Activated CD4-positive, CD25-positive, alpha-beta regulatory T cell treated with anti-CD3 and anti-CD28 coated beads, Interleukin-2, amount 50 U/mL, for 72 hours (primary cell): Measurements from ENCODE around the gene SBK2.
A peak's percentile ranks its signal among the peaks of the same experiment; 100 is the strongest.
"Not testable (repeated sequence)": the region's sequence is repeated elsewhere in the genome, so short reads cannot be mapped to it uniquely, and the experiment has no call there.

Source experiments
- DNase-seq: peaks from one replicate; pipeline ENCODE4 v3.0.0; 2021

The SBK2 gene

GRCh38 chr19:55536951-55537740 is at the start of gene SBK2:
SBK2 (minus strand) TSS chr19:55537133; CDS start chr19:55536294, 839 bp downstream.
- DNase-seq: no peak

DNA sequence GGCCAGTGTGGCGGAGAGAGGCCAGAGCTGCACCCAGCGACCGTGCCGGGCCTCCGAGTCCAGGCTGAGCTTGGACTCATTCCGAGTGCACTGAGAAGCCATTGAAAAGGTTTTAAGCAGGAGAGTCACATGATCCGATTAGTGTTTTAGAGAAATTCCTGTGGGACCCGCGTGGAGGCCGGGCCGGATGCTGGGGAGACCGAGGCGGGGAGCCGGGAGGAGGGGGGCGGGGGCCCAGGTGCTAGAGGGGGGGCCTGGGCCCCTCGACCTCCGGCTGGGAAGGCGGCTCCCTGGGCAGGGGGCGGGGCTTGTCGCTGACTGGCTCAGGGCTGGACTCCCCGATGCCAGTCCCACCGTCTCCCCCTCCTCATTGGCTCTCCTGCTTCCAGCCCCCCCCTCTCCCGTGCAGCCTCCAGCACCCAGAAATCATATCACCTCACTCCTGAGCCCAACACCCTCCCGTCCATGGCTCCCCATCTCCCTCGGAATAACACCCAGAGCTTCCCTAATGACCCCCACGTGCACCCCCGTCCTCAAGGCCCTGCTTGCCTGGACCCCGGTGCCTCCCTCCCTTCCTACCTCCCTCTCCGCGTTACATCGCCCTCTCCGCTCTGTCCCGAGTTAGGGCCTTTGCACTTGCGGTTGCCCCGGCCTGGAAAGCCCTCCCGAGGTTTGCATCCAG is 48.9 kb upstream of the SBK2 start:
- no peak for DNase-seq

DNA sequence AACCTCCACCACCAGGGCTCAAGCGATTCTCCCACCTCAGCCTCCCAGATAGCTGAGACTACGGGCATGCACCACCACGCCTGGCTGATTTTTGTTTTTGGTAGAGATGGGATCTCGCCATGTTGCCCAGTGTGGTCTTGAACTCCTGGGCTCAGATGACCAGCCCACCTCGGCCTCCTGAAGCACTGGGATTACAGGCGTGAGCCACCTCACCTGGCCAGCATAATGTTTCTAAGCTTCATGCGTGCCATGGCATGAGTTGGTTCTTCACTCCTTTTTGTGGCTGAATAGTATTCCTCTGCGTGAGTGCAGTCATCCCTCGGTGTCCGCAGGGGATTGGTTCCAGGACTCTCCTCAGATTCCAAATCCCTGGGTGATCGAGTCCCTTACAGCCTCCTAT is 47.9 kb upstream of the SBK2 start:
- no peak for DNase-seq

DNA sequence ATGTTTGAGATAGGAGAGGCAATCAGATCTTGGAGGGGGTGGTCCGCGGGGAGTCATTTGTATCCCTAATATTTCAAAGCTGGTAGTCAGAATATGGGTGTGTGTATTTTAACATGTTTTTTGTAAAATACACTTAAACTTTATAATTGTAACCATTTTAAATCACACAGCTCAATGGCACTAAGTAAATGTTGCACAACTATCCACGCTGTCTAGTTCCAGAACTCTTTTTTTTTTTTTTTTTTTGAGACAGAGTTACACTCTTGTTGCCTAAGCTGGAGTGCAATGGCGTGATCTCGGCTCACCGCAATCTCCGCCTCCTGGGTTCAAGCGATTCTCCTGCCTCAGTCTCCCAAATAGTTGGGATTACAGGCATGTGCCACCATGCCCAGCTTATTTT is 47.0 kb upstream of the SBK2 start:
- DNase-seq: not testable (repeated sequence)

GRCh38 chr19:55582284-55582683 is 45.4 kb upstream of the SBK2 start:
- DNase-seq: not testable (repeated sequence)

- DNase-seq: no peak
These were observed 44.9 kb upstream of the SBK2 start for GRCh38 chr19:55581823-55582223.

GRCh38 chr19:55581145-55581822 is 44.4 kb upstream of the SBK2 start:
- no peak for DNase-seq

DNA sequence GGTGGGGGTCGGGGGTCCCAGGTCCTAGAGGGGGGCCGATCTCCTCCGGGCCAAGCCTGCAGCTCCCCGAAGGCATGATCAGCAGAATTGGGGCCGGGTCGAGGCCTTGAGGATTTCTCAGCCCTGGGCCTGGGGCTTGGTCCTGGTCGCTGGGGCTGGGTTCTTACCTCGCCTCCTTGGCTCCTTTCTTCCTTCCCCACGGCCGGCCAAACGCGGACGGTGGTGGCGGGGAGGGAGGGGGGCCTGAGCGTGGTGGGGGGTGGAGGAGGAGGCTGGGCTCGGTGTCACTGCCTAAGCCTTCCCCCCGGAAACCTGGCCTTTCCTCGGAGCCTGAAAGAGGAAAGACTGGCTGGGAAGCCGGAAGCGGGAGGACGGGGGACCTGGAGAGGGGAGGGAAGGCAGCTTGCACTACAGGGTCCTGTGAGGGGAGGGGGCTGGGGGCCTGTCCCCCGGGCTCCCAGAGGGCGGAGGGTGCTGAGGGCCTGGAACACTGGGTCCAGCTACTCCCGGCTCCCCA is 43.8 kb upstream of the SBK2 start, which contains the start of gene ZNF579:
Gene ZNF579, minus strand, starts transcription at position 221 of the 517 bp plus-strand sequence. CDS start 1,209 bp downstream, outside the sequence.
- peak; percentile 70 for DNase-seq

- DNase-seq: no peak
These were observed 43.1 kb upstream of the SBK2 start for GRCh38 chr19:55579766-55580621.

- no peak for DNase-seq
These were observed 42.1 kb upstream of the SBK2 start for GRCh38 chr19:55578761-55579747.

GRCh38 chr19:55578031-55578760 is 41.3 kb upstream of the SBK2 start:
- DNase-seq: no peak

DNA sequence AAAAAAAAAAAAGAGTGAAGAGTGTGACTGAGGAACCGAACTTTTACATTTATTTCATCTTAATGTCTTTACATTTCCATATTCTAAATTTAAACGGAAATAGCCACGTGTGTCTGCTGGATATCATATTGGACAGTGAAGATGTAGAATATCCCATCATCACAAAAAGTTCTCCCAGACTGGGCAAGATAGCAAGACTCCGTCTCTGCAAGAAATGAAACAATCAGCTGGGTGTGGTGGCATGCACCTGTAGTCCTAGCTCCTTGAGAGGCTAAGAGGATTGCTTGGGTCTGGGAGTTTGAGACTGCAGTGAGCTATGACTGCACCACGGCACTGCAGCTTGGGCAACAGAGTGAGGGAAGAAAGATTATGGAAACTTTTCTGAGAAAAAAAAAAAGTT is 39.8 kb upstream of the SBK2 start:
- no peak for DNase-seq

- not testable (repeated sequence) for DNase-seq
These were observed 37.0 kb upstream of the SBK2 start for GRCh38 chr19:55573929-55574328.

GRCh38 chr19:55569477-55569876 is 32.5 kb upstream of the SBK2 start:
- not testable (repeated sequence) for DNase-seq

- no peak for DNase-seq
These were observed 30.9 kb upstream of the SBK2 start for GRCh38 chr19:55567708-55568328.

- DNase-seq: no peak
These were observed 29.9 kb upstream of the SBK2 start for GRCh38 chr19:55566823-55567222.

DNA sequence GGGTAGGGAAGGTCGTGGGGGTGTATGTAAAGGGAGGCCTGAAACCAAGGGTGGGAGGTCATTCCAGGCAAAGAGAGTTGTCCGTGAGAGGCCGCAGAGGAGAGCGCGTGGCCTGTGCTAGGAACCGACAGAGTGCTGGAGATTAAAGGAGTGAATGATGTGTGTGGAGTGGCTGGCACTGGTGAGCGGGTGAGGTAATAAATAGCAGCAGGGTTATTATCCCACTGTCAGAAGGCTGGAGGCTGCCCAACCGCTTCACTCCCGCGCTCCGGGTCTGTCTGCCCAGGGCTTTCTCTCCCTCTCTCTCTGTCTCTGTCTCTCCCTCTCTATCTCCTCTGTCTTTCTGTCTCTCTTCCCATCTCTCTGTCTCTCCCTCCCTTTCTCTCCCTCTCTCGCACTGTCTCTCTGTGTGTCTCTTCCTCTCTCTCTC is 26.3 kb upstream of the SBK2 start:
- DNase-seq: no peak

DNA sequence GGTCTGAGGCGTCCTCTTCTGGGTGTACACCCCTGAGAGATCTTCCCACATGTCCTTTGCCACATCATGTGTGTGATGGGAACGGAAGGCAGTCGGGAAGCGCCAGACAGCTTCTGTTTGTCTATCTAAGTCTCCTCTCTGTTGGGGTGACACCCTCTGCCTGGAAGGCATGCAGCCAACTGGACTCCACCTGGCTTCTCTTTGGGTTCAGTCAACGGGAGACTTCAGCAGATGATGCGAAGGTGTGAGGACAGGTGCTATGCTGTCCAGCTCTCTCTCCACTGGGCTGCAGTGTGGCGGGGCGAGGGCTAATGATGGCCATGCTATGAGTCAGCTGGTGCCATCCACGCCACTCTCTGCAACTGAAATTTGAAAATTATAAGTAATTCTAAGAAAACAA is 22.8 kb upstream of the SBK2 start:
- DNase-seq: no peak

- DNase-seq: no peak
These were observed 17.8 kb upstream of the SBK2 start for GRCh38 chr19:55554741-55555152.

- DNase-seq: no peak
These were observed 17.4 kb upstream of the SBK2 start for GRCh38 chr19:55554302-55554701.
